K562 (cell line): ENCODE data around the gene PTK6. TPM values are rescaled to one million over a fixed set of nuclear protein-coding genes. Genes with fewer than 3 reads are reported as not detected.

Experiments
- ATAC-seq: fragments of 200-7000 bp; cut with Tn5 transposase; 3 replicates; pipeline ENCODE4 v1.9.1; 2020; ENCODE audit warnings: moderate library complexity
- BruUV-seq: library from RNA; stranded (reverse); fragments of 400-500 nt; replicated peaks from 2 replicates; lab custom pipeline; 2021; lab: Mats Ljungman, UMichigan
- CTCF ChIA-PET: fragments of 300-600 bp; formaldehyde crosslinking; extraction: SDS; loops from one replicate; lab custom pipeline; 2021; ENCODE audit warnings: low intra/inter-chr PET ratio; lab: Yijun Ruan, JAX
- POLR2A ChIA-PET: fragments of 300-600, 350-650 bp; sonication (Branson Sonifier 250); formaldehyde crosslinking; extraction: SDS; loops from one replicate; lab custom pipeline; 2021; ENCODE audit warnings: antibody characterized with exemption, inconsistent platforms; lab: Yijun Ruan, JAX
- DNase-seq, 4 experiments: peaks; one replicate each; pipeline versions ENCODE4 v3.0.0 to v3.0.0-alpha.2; 2011 to 2018; ENCODE audit warnings: low spot score in 3 of 4, mixed read lengths in 3 of 4; ENCODE audit errors: extremely low read depth in 1 of 4
- FAIRE-seq: peaks from 2 replicates; lab custom pipeline; 2011; peaks lifted over from hg19 to GRCh38; lab: Jason Lieb, UNC
- H2AFZ ChIP-seq: 2 replicates; pipeline ENCODE4 v1.6.0; 2011; ENCODE audit warnings: low read depth, low read length, control low read depth, inconsistent platforms
- H3K27ac ChIP-seq: fragments of 200-600 bp; 3 replicates; pipeline ENCODE4 v1.8.0; 2011; ENCODE audit warnings: low read depth, mild to moderate bottlenecking, control low read depth, inconsistent platforms, low read length, moderate library complexity, mixed read lengths; ENCODE audit errors: extremely low read depth
- H3K27me3 ChIP-seq, 2 experiments: fragments of 300-600 bp in 1 of 2; 2 replicates in 1 of 2; 3 replicates in 1 of 2; pipeline versions ENCODE4 v1.6.0 to v1.8.0; 2011; ENCODE audit warnings: inconsistent platforms in 2 of 2, low read length in 2 of 2, mild to moderate bottlenecking in 1 of 2, mixed read lengths in 1 of 2, moderate library complexity in 1 of 2; ENCODE audit not compliant: control insufficient read depth in 2 of 2, insufficient read depth in 2 of 2
- H3K36me3 ChIP-seq: fragments of 300-600 bp; 3 replicates; pipeline ENCODE4 v1.8.0; 2011; ENCODE audit warnings: mild to moderate bottlenecking, low read length, inconsistent platforms; ENCODE audit not compliant: control insufficient read depth, insufficient read depth
- H3K4me1 ChIP-seq, 2 experiments: fragments of 200-600 bp in 1 of 2; replicated peaks in 1 of 2; 2 replicates in 1 of 2; 3 replicates in 1 of 2; pipeline versions ENCODE4 v1.5.1 to v1.8.0; 2011; ENCODE audit warnings: inconsistent platforms in 2 of 2, low read length in 2 of 2, mild to moderate bottlenecking in 1 of 2, mixed read lengths in 1 of 2, moderate library complexity in 1 of 2; ENCODE audit not compliant: control insufficient read depth in 2 of 2, insufficient read depth in 2 of 2
- H3K4me2 ChIP-seq: 2 replicates; pipeline ENCODE4 v1.6.1; 2011; ENCODE audit warnings: low read length, control low read depth, inconsistent platforms, mixed read lengths; ENCODE audit not compliant: insufficient read depth
- H3K4me3 ChIP-seq: fragments of 200-600 bp; sonication (generic), shearing (Covaris generic); 2 replicates; pipeline ENCODE4 v1.5.1; 2016; ENCODE audit warnings: control low read depth, inconsistent platforms
- H3K79me2 ChIP-seq: fragments of 200-600 bp; 3 replicates; pipeline ENCODE4 v1.8.0; 2011; ENCODE audit warnings: low read length, inconsistent platforms; ENCODE audit not compliant: control insufficient read depth, insufficient read depth
- H3K9ac ChIP-seq, 2 experiments: 2 replicates each; pipeline versions ENCODE4 v1.6.0 to v1.6.1; 2011; ENCODE audit warnings: low read depth in 2 of 2, low read length in 2 of 2, control low read depth in 1 of 2, inconsistent platforms in 1 of 2, mild to moderate bottlenecking in 1 of 2, mixed read lengths in 1 of 2; ENCODE audit not compliant: insufficient read depth in 1 of 2
- H3K9me1 ChIP-seq: one replicate; pipeline ENCODE4 v1.6.0; 2011; ENCODE audit warnings: inconsistent platforms, mild to moderate bottlenecking, low read length, moderate library complexity; ENCODE audit not compliant: control insufficient read depth, insufficient read depth
- H3K9me3 ChIP-seq: replicated peaks from 2 replicates; pipeline ENCODE4 v1.5.1; 2011; ENCODE audit warnings: low read depth, low read length, inconsistent platforms; ENCODE audit not compliant: control insufficient read depth, insufficient read depth
- H4K20me1 ChIP-seq: replicated peaks from 2 replicates; pipeline ENCODE4 v1.6.1; 2011; ENCODE audit warnings: low read length, inconsistent platforms, mixed read lengths; ENCODE audit not compliant: control insufficient read depth, insufficient read depth
- E2F8 ChIP-seq: fragments of 450-650 bp; IDR thresholded peaks from 2 replicates; pipeline ENCODE4 v1.7.1; 2018; ENCODE audit warnings: mild to moderate bottlenecking, low read depth; ENCODE audit not compliant: partially characterized antibody
- MIER1 ChIP-seq: fragments of 450-650 bp; IDR thresholded peaks from 2 replicates; pipeline ENCODE4 v1.6.1; 2016; ENCODE audit warnings: antibody characterized with exemption, mild to moderate bottlenecking, low read depth
- SNAPC5 ChIP-seq: fragments of 250-450 bp; sonication (Bioruptor Pico); IDR thresholded peaks from 2 replicates; pipeline ENCODE4 v1.8.0; 2021; ENCODE audit warnings: moderate library complexity, mild to moderate bottlenecking, inconsistent platforms
- ZNF24 ChIP-seq: fragments of 450-650 bp; IDR thresholded peaks from 2 replicates; pipeline ENCODE4 v1.6.1; 2016
- WGBS: fragments of 100-300 bp; shearing (Covaris generic); methylation state at CpG from one replicate; pipeline ENCODE4 v1.1.6; 2016; ENCODE audit warnings: low coverage, mixed read lengths; ENCODE audit not compliant: insufficient coverage; ENCODE audit errors: missing lambda C conversion rate; 5-methylcytosine and 5-hydroxymethylcytosine counted together
- in situ Hi-C: fragments of 300-500 bp; cut with MboI; formaldehyde crosslinking; loops from 4 replicates; pipeline ENCODE4 v1.15.0; 2018; ENCODE audit warnings: inconsistent platforms, mixed read lengths
- intact Hi-C: fragments of 100-400 bp; cut with micrococcal nuclease; formaldehyde crosslinking; loops from 2 replicates; pipeline ENCODE4 v1.14.2; 2022
- polyA plus RNA-seq, 8 experiments: library from polyadenylated mRNA; depleted of rRNA in 4 of 8; stranded (reverse) in 5 of 8; unstranded in 3 of 8; fragments of >200 nt; fragmentation: Nextera tagmentation in 2 of 8; fragmentation: Illumina TruSeq in 1 of 8; extraction: Ambion mirVana in 2 of 8; extraction: Trizol in 1 of 8; gene quantifications; 2 replicates each; pipeline versions ENCODE4 v1.2.1 to v1.2.3, GENCODE V29; 2011 to 2014; ENCODE audit warnings: inconsistent platforms in 1 of 8, missing spikeins in 1 of 8
- total RNA-seq, 7 experiments: library from RNA; depleted of rRNA in 6 of 7; stranded (reverse); fragments of >200 nt in 6 of 7; fragmentation: Illumina TruSeq in 2 of 7; extraction: Trizol in 2 of 7; gene quantifications; 2 replicates each; pipeline versions ENCODE4 v1.2.1 to v1.2.3, GENCODE V29; 2011 to 2021; ENCODE audit warnings: low replicate concordance in 1 of 7

The PTK6 gene
- total and polyA plus RNA-seq, 9 of the 15 experiments (the other 6 are each of a cell fraction or from before 2014, with no cell fraction given) = 0.07 TPM; not detected in 8

- Histone ChIP-seq H3K27me3 (peaks cover 0 to 42% of the 10 kb centered on the region in 2 experiments; a peak in 4 of 5 replicates), H3K36me3 (no peaks in the 10 kb centered on the region), H3K9ac (0 out of 4 replicates have a peak overlapping the region, but pooled peaks of 1 of the 2 experiments have one; percentile 16), H3K79me2 (no peaks in the 10 kb centered on the region), H3K4me3 (no peak overlapping the region)
- POLR2A ChIA-PET = interaction anchor here (0.9 to 1.4 kb wide), 3 partner anchors 9 to 123 kb away, joined by 3 read pairs; no protein-coding TSS in a partner anchor
- in situ Hi-C loops = no loop called here
- FAIRE-seq (no peak), DNase-seq (no peak), ATAC-seq (no peak)
- intact Hi-C loops = no loop called here
- TF ChIP-seq E2F8 (no peak), MIER1 (no peak), ZNF24 (no peak), SNAPC5 (no peak)
- TF ChIP-seq, all 486 proteins: peak for 0
- CTCF ChIA-PET = no interaction called here
- no peak overlapping the region for H3K27ac ChIP-seq
- no peaks in the 10 kb centered on the region for H3K9me1 ChIP-seq
- peaks cover 0 to 80% of the 10 kb centered on the region in 2 experiments; a peak in 3 of 5 replicates for H3K4me1 ChIP-seq
- no peaks in the 10 kb centered on the region for H4K20me1 ChIP-seq
- BruUV-seq = no TSS peak
- no peaks in the 10 kb centered on the region for H3K9me3 ChIP-seq
- WGBS = 9% methylated on average over 6 of the region's 6 CpGs
- H3K4me2 ChIP-seq = no peak overlapping the region
- H2AFZ ChIP-seq = no peak overlapping the region
Measured at GRCh38 chr20:63545814-63546213, 8.6 kb upstream of the PTK6 start.
